Neural cell (in vitro differentiated cells): Measurements from ENCODE around the gene COG7.

ENCODE experiments used
- CTCF ChIP-seq: fragments of 450-650 bp; IDR thresholded peaks from 2 replicates; pipeline ENCODE4 v1.5.1; 2014; ENCODE audit warnings: antibody characterized with exemption, mild to moderate bottlenecking, moderate library complexity; ENCODE audit not compliant: poor library complexity, severe bottlenecking
- EP300 ChIP-seq: fragments of 450-650 bp; conservative IDR thresholded peaks from 2 replicates; pipeline ENCODE4 v1.6.1; 2014; ENCODE audit warnings: antibody characterized with exemption, mild to moderate bottlenecking, moderate library complexity; ENCODE audit not compliant: poor library complexity, severe bottlenecking
- EZH2 ChIP-seq: fragments of 200-600, 300-800 bp; shearing (Covaris generic), sonication (generic); IDR thresholded peaks from 2 replicates; pipeline ENCODE4 v1.6.1; 2014; ENCODE audit warnings: antibody characterized with exemption, low read length, borderline replicate concordance, mild to moderate bottlenecking; ENCODE audit not compliant: insufficient read depth, poor library complexity, severe bottlenecking
- MXI1 ChIP-seq: fragments of 450-650 bp; conservative IDR thresholded peaks from 2 replicates; pipeline ENCODE4 v1.6.1; 2014; ENCODE audit warnings: antibody characterized with exemption, mild to moderate bottlenecking; ENCODE audit not compliant: poor library complexity, severe bottlenecking
- POLR2AphosphoS5 ChIP-seq: IDR thresholded peaks from 2 replicates; pipeline ENCODE4 v1.6.1; 2012
- REST ChIP-seq: IDR thresholded peaks from 2 replicates; pipeline ENCODE4 v1.6.1; 2012; ENCODE audit warnings: borderline replicate concordance
- SMC3 ChIP-seq: fragments of 450-650 bp; conservative IDR thresholded peaks from 2 replicates; pipeline ENCODE4 v1.6.1; 2014; ENCODE audit warnings: antibody characterized with exemption, mild to moderate bottlenecking, moderate library complexity; ENCODE audit not compliant: poor library complexity
- TAF1 ChIP-seq: IDR thresholded peaks from 2 replicates; pipeline ENCODE4 v1.6.1; 2012; ENCODE audit warnings: low read depth

- TF ChIP-seq CTCF, result no peak
- no peak for TF ChIP-seq POLR2AphosphoS5
- no peak for TF ChIP-seq SMC3
- TF ChIP-seq EZH2, result no peak
- TF ChIP-seq TAF1, result no peak
- TF ChIP-seq REST, result no peak
- TF ChIP-seq MXI1, result no peak
- no peak for TF ChIP-seq EP300
Measured at GRCh38 chr16:23378256-23378655, 74.7 kb downstream of the COG7 start.
